Stimulated activated CD8-positive, alpha-beta memory T cell treated with anti-CD3 and anti-CD28 coated beads, Interleukin-4, amount 100 ng/mL, for 48 hours (primary cell): ENCODE results near the gene CD48.

Experiments
- DNase-seq: peaks from one replicate; pipeline ENCODE4 v3.0.0-alpha.2; 2020

CD48 gene, protein sequence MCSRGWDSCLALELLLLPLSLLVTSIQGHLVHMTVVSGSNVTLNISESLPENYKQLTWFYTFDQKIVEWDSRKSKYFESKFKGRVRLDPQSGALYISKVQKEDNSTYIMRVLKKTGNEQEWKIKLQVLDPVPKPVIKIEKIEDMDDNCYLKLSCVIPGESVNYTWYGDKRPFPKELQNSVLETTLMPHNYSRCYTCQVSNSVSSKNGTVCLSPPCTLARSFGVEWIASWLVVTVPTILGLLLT

DNA sequence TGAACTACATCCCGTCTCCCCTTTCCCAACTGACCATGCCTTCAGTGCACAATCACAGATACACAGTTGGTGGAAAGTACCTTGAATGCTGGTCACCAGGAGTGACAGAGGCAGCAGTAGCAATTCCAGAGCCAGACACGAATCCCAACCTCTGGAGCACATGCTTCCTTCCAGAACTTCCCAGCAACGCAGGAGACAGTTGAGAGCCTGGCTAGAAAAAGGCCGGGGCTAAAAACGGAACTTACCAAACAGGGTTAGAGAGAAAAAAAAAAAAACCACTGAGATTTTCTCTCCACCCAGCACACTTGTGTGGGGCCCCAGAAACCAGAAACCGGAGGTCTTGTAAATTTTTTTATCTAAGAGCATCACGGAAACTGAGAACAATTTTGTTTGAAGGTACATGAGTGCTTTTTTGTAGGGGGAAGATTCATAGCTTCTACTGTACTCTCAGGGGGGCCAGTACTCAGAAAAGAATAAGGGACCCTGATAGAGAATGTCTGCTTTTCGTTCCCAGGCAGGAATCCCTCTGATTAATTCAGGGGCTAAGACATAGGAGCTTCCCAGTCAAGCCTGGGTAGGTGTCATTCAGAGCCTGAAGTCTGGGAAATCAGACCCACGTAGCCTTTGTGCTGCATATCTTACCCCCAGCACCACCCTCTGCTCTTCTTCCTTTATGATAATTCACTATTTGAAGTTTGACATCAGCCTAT is at the start of gene CD48:
Gene CD48, minus strand, starts transcription at position 221 of the 710 bp plus-strand sequence. Its CDS starts 59 bp downstream, at position 162.
- DNase-seq: peak; percentile 62

DNA sequence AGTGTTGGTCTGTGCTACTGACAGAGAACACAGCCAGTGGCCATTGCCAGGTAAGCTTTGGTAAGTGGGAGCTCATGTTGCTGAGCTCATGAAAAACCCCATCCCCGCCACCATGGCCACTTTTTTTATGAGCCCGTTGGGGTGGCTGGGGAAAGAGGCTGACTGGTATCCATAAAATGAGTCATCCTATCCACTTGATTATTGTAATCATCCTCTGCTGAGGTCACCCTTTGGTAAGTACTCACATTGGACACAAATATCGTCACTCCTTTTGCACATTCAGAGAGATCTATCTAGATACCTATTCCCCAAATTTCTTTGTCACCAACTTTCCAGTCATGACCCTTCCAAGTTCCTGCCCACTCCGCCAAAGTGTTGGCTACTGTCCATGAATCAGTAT is 49.4 kb upstream of the CD48 start:
- DNase-seq: peak; percentile 25

DNA sequence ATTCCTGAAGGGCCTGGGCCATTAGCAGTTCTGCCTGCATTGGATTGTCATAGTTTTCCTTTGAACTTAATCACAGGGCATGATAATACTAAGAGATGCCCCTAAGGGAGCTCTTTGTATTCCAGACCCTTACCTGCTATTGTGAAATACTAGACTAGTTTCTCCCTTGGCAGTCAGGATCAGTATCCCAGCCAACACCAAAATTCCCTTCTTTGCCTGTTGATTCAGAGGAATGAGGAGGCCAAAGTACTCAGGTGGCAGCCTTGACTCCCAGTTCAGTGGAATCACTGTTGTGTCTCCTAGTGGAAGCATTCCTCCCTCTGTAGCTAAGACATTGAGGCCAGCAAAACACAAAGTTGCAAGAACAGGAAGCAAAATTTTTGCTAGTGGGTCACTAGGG is 48.1 kb upstream of the CD48 start:
- peak; percentile 9 for DNase-seq

DNA sequence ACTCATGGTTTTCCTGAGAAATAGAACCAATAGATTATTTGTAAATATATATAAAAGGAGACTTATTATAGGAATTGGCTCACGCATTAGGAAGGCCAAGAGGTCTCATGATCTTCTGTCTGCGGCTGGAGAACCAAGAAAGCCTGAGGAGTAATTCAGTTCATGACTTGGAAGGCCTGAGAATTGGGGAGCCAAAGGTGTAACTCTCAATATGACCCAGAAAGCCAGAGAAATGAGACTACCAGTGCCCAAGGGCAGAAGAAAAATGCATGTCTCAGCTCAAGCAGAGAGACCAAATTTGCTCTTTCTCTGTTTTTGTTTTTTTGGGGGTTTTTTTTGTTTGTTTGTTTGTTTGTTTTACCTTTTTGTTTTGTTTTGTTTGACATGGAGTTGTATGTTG is 46.9 kb upstream of the CD48 start:
- DNase-seq: no peak

DNA sequence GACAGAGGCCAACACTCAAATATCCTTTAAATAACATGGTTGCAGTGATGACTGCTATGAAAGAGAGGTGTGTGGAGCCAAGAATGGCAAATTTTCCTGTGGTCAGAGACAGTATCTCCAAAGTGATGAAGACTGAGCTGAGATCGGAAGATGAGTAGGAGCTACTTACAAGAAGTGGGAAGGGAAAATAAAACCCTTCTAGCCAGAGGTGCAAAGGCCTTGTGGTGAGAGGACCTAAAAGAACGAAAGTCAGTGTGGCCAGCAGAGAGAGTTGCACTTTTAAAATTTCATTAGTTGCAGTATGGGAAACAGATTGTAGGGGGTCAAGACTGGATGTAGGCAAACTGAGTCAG is 45.2 kb upstream of the CD48 start:
- no peak for DNase-seq

DNA sequence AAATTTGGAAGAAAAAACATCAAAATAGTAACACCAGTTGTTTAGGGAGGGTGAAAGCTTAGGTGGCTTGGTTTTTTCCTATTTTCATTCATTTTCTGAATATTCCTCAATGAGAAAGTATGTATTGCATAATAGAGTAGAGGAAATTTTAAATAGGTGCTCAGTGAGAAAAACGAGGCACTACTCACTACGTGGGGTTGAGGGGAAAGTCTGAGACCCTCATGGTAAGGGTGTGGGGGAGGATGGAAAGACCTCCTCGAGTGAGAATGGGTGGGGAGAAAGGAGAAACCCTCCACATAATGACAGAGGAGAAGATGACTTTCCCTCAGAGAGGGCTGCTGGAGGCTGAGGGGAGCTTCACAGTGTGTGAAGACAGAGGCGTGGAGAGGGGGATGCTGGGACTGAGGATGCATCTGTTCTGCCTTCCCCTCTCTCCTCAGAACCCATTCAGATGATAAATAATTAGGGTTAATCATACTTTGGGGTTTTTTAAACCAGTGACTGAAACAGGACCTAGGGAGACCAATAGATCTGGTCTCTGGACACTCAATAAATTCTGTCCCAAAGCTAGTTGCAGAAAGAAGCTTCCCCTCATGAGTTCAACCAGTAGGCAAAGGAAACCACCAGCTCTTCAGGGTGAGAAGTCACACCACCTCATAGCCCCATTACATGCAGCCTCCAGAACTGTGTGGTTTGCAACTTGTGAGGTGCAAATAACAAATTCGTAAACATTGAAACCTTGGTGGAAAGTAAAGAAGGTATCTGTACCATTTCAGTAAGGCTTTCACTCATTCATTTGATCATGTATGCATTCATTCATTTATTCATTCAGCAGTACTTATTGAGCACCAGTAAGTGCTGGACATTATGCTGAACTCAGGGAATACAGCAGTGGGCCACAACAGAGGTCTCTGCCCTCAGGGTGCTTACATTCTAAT is 44.6 kb upstream of the CD48 start:
- DNase-seq: peak; percentile 52

DNA sequence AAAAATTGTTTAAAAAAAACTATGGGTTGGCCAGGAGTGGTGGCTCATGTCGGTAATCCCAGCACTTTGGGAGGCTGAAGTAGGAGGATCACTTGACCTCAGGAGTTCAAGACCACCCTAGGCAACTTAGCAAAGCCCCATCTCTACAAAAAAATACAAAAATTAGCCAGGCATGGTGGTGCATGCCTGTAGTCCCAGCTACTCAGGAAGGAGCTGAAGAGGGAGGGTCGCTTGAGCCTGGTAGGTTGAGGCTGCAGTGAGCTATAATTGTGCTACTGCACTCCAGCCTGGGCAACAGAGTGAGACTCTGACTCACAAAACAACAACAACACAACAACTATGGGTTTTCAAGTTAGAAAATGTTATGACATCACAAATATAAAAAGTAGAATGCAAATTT is 43.8 kb upstream of the CD48 start:
- no peak for DNase-seq

DNA sequence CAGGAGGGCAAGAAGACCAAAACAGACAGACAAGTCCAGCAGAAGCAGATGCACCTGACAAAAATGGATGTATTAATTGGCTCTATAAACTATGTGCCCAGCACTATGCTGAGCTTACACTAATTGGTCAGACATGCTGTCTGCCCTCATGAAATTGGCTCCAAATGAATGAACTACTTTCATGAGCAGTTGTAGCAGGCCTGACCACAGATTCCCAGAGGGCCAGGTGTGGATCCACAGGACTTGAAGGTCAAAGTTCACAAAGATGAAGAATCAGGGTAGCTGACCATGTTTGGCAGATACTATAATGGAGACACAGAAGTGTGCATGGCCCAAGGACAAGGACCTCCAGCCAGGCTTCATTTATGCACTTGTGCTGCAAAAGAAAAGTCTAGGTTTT is 42.0 kb upstream of the CD48 start:
- no peak for DNase-seq

DNA sequence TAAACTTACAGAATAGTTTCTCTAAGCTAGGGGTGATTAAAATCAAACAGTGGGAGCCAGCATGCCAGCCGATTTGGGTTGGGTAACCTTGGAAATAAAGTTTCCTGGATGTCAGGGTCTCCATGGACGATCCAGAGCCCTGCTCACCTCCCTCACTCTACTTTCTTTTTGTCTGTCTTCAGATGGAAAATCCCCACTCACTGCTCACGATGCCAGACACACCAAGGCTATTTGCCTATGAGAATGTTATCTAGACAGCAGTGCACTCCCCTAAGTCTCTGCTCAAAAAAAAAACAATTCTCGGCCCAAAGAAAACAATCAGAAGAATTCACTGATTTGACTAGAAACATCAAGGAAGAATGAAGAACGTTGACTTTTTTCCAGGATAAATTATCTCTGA is 41.3 kb upstream of the CD48 start:
- no peak for DNase-seq

DNA sequence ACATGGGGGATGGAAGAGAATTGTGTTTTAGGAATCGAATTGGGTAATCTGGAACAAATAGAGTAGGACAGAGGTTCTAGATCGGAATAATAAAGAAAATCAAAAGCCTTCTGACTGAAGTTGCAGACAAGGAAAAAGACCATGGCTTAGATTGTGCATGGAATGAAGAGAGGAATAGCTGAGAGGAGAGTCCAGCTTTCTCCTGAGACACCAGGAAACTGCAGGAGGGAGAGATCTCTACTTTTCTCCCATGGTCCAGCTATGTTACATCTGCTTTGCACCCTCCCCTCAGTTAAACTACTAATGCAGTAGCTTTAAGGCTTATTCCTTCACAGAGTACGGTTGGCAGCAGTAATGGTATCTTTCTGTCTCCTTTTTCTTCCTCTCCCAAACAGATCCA is 40.8 kb upstream of the CD48 start:
- DNase-seq: no peak

DNA sequence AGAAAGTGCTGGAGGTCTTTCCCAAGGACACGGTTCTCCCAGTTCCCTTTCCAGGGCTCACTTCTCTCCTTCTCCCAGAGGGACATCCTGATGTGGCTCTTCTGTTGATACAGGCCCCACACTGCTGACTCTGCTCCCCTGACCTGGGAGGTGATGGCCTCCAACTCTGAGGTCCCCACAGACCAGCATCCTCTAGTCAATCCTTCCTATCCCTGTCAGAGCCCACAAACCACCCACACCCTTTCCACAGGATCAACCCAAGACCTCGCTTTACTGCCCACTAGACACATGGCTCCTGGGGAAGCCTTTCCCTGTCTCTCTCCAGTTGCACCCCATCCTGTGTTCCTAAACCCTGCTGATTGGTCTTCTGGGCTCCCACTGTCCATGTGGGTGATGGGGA is 39.0 kb upstream of the CD48 start:
- no peak for DNase-seq

DNA sequence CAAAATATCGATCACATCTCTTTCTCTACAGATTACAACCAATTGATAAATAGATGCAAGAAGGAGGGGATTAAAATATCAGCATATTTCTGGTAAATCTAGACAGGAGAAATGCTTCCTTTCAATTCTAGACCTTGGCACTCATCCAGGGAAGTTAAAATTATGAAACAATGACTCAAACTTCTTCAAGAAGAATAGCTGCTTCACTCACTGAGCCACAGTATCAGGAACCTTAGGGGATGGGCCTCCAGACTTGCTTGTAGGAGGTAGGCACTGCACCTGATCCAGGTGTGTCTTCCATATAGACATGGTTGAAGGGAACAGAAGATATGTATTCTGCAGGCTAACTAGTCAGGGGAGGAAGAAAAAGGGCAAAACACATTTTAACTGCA is 37.3 kb upstream of the CD48 start:
- DNase-seq: no peak

DNA sequence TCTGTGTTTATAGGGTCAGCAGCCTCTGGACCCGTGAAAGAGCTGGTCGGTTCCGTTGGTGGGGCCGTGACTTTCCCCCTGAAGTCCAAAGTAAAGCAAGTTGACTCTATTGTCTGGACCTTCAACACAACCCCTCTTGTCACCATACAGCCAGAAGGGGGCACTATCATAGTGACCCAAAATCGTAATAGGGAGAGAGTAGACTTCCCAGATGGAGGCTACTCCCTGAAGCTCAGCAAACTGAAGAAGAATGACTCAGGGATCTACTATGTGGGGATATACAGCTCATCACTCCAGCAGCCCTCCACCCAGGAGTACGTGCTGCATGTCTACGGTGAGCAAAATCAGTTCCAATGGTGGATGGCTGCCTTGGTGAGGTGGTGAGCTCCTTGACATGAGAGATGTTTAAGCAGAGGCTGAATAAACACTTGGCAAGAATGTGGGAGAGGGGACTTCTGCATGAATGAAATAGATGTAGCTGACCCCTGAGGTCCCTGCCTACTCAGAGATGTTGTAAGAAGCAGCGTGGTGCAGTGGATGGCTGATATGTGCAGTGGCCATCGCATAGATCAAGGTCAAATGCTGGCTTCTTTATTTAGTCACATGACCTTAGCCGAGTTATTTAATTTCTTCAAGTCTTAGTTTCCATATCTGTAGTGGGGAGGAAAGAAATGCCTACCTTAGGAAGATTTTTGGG is 36.7 kb upstream of the CD48 start:
- DNase-seq: no peak

DNA sequence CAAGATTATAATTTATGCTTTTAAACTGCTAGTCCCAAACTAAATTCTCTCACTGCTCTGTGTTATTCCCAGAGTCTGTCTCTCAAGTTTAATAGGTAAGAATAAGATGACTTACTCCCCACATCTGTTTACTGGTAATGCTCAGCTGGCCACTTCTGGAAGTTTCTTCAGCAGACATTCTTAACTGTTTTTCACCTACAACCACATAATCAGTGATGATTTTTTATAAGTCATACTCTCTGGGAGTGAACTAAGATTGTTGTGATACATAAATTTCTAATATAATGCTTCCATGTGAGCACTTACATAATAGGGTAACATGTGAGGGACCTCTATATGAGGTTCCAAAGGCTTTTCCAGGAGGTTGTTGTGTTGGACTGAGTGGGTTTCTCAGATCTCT is 36.1 kb upstream of the CD48 start:
- no peak for DNase-seq

DNA sequence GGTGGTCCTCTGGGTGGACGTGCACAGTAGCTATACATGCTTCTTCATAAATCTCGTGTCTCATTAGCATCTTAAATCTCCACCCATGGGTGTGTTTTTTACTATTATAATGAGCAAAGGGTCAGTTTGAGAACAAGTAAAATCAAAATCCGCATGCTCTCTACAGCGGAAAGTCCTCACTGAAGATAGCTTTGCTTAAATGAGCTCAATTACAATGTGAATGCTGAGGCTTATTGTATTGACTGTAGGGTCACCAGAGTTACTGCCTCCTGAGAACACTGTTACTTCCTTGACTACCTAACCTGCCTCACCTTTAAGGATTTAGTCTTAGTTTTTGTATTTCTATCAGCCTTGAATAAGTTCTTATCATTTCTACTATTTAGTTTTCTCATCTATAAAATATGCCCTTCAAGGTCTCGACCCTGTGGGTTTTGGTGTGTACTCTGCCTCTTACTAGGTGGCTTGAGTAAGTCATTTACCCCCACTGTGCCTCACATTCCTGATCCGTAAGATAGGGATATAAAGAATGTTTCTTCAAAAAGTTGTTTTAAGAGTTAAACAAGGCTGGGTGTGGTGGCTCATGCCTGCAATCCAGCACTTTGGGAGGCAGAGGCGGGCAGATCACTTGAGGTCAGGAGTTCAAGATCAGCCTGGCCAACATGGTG is 35.3 kb upstream of the CD48 start:
- DNase-seq: no peak

DNA sequence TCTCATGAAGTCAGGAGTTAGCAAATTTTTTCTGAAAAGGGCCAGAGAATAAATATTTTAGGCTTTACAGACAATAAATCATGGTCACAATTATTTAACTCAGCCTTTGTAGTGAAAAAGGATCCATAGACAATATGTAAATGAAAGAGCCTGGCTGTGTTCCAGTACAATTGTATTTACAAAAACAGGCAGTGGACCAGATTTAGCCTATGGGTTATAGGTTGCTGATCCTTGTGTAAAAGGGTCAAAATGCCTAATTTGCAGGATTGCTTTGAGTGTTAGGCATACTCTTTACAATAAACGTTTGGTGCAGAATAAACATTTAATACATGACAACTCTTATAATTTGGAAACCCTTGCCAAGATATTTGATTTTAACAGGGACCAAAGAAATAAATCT is 33.9 kb upstream of the CD48 start:
- no peak for DNase-seq

DNA sequence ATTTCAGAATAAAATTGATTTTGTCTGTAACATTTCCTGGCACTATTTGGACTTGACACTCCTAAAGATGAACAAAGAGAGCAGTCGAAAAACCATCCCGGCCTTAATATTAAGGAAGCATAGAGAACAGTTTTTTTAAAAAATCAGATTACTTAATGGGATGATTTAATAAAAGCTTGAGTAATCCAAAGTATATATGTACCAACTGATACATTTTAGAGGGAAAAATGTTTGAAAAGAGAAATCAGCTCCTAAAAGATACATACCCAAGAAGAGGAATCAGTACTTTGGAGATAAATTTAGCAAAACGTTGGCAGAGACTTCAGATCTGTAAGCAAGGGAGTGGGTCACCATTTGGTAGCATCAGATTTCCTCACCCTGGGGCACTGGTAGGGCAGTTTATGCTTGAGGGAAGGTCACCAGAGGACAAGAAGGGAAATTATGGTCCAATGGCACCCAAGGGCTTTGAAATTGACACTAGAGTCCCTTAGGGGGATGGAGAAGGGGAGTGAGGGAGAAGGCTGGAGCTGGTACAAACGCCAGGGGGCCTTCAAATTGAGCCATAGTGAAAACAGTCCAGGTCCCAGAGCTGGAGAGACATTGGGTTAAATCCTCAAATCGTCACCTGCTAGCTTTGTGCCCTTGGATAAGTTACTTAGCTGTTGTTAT is 33.4 kb upstream of the CD48 start:
- DNase-seq: no peak

DNA sequence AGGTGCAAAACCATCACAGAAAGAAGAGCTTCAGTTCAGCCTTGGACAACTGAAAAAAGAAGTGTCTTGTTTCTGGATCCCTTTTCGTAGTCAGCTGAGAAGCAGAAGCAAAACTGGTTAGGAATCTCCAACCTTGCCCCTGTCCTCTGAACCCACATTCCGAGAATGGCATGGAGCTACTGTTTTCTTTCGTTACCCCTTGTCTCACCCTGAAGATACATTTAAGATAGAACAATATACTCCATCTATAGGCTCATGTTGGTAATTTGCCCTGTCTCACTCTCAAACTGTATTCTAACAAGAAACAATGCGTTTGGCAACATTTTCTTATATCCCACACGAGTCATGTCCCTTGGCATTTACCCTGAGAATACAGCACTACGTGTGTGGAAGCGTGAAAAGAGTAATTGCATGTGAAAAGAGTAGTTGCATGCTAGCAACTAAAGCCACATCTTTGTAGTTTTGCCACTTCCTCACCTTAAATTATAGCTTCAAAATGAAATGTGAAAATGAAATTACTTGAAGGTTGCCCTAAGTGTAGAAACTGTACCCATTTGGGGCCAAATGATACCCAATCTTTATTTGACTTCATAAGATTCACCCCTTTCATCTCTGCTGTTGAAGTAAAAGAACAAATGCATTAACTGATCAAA is 32.7 kb upstream of the CD48 start:
- DNase-seq: no peak

DNA sequence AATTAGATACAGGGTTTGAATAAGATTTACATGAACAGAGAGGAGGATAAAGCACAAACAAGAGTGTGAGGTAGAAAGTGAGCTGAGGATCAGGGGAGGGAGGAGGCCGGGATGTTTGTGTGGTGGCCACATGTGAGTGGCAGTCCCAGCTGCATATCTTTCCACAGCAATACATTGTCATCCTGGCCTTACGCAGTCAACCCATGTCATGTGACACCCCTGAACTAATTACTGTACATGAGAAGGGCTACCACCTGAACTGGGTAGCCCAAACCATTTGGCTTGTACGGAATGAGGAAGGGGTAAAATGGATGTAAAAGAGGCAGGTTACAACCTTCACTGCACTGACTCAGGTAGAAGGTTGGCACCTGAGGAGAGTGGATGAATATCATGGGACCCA is 31.6 kb upstream of the CD48 start:
- no peak for DNase-seq

DNA sequence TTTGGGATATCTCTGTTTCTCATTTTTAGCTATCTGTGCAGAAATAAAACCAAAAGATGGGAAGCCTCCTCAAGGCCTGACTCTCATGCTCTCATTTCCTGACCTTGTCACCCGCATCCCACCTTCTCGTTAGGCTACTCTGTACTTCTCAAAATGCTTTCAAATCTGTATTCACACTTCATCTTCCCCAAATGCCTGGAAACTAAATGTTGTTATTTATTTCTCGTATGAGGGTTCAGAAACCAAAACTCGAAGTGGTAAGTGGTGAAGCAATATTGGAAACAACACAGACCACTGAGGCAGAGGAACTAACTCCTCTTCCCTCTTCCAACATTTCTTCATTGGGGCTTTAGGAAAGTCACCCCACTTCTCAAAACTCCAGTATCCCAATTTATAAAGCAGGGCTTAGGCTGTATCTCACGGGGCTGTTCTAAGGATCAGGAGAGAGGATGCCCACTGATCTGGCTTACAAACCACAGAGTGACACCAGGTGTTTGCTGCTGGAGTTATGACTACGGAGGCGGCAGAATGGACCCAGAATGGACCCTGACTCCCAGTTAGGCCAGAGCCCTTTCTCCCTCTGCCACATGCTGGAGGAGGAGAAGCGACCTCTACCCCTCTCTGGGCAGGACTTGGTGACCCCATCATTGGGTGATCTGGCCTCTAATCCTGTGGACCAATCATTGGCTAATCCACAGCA is 31.0 kb upstream of the CD48 start:
- DNase-seq: no peak
